ENCODE measurements around the gene CTAGE9. TPM values are rescaled to one million over a fixed set of nuclear protein-coding genes. Genes with fewer than 3 reads are reported as not detected.
A peak's percentile ranks its signal among the peaks of the same experiment; 100 is the strongest.
"Not testable (repeated sequence)": the region's sequence is repeated elsewhere in the genome, so short reads cannot be mapped to it uniquely, and the experiment has no call there.

Gene CTAGE9, protein sequence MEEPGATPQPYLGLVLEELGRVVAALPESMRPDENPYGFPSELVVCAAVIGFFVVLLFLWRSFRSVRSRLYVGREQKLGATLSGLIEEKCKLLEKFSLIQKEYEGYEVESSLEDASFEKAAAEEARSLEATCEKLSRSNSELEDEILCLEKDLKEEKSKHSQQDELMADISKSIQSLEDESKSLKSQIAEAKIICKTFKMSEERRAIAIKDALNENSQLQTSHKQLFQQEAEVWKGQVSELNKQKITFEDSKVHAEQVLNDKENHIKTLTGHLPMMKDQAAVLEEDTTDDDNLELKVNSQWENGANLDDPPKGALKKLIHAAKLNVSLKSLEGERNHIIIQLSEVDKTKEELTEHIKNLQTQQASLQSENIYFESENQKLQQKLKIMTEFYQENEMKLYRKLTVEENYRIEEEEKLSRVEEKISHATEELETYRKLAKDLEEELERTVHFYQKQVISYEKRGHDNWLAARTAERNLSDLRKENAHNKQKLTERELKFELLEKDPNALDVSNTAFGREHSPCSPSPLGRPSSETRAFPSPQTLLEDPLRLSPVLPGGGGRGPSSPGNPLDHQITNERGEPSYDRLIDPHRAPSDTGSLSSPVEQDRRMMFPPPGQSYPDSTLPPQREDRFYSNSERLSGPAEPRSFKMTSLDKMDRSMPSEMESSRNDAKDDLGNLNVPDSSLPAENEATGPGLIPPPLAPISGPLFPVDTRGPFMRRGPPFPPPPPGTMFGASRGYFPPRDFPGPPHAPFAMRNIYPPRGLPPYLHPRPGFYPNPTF
- total RNA-seq: not detected

DNA sequence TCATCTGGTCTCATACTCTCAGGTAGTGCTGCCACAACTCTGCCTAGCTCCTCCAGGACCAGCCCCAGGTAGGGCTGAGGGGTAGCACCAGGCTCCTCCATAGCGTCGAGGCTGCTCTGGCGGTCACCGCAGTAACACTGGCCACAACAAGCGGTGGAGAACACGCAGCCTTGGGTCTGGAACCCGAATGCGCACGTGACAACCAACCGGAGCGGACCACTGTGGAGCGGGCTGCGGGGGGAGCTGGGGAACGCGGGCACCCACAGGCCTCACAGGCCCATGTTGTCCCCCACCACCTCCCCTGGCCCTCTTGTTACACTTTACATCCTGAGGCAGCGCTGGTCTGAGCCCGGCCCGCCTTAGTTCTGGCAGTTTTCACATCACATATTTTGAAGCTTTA is at the start of gene CTAGE9:
Gene CTAGE9 (minus strand): TSS at position 101 of the 400 bp plus-strand sequence. CDS start 0 bp downstream, at position 101.
- H3K4me1 ChIP-seq; H3K4me3 ChIP-seq; intact Hi-C loops (cut with DNase I; ENCODE audit: low total_unique reads); H3K27ac ChIP-seq; H3K9me3 ChIP-seq; H3K27me3 ChIP-seq; H3K36me3 ChIP-seq; DNase-seq: not testable (repeated sequence)

DNA sequence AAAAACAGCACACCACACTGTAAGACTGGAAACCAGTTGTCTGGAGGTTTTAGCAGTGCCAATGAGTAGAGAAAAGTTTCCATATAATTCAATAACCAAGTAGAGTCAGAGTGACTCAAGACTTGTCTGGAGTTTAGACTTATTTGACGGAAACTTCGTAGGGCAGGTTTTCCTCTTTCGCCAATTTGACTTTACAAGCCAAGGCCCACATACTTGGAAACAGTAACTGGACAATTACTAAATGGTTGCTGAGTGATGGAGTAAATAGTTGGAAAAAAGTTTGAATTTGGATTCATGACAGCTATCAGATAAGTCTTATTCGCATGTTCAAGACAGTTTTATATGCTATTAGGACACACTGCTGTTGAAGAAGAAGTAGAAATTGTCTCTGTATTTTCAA is 48.1 kb upstream of the CTAGE9 start:
- Histone ChIP-seq H3K27me3 (no peaks in the 10 kb centered on the region), H3K4me3 (no peak overlapping the region), H3K4me1 (no peaks in the 10 kb centered on the region), H3K9me3 (no peaks in the 10 kb centered on the region), H3K36me3 (no peaks in the 10 kb centered on the region), H3K27ac (peak overlapping the region; percentile 1 to 18)
- peak in 1 of 2 donors; percentile 34 for DNase-seq
- TF ChIP-seq CTCF (IDR thresholded peaks at IDR 0.05): no peak
- no peak for TF ChIP-seq POLR2A (IDR thresholded peaks at IDR 0.05)
- intact Hi-C loops (cut with DNase I; ENCODE audit: low total_unique reads): no loop called here

DNA sequence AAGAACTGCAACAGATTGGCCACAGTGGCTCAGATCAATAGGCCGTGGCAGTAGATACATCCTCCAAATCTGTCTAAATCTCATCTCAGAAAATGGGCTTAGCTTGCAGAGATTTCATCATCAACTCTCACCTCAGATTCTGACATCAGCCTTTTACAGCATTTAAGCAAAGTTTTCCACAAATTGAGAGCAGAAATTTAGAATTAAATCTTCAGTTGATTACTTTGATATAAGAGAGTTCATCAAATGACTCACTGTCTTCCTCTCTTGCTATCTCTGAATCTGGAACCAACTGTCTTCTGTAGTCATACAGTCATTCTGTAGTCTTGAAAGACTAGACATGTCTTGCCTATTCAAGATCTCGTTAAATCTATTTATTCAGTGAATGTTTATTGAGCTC is 45.2 kb upstream of the CTAGE9 start:
- no peak for DNase-seq
- H3K27me3 ChIP-seq: no peaks in the 10 kb centered on the region
- TF ChIP-seq CTCF (IDR thresholded peaks at IDR 0.05) (no peak), POLR2A (IDR thresholded peaks at IDR 0.05) (no peak)
- no peaks in the 10 kb centered on the region for H3K9me3 ChIP-seq
- no peaks in the 10 kb centered on the region for H3K4me1 ChIP-seq
- no peak overlapping the region for H3K27ac ChIP-seq
- no peaks in the 10 kb centered on the region for H3K36me3 ChIP-seq
- no peak overlapping the region for H3K4me3 ChIP-seq
- intact Hi-C loops (cut with DNase I; ENCODE audit: low total_unique reads): no loop called here

DNA sequence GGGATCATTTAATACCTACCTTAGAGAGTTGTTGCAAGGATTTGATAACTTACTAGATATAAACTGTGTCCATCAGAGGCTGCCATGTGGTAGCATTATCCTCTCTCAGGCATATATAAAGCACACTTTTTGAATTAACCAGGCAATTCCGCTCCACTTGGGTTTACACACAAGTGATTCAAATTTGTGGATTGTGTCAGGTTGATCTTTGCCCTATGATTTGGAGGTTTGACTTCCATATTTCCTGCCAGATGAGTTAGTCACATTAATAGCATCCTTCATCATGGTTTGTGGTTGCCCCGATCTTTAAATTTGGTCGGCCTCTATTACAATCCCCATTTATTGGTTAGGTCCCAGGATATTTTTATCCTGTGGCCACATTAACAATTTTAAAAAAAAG is 44.8 kb upstream of the CTAGE9 start:
- H3K9me3 ChIP-seq: no peaks in the 10 kb centered on the region
- H3K36me3 ChIP-seq: no peaks in the 10 kb centered on the region
- no peak overlapping the region for H3K27ac ChIP-seq
- no peak overlapping the region for H3K4me3 ChIP-seq
- TF ChIP-seq POLR2A (IDR thresholded peaks at IDR 0.05): no peak
- TF ChIP-seq CTCF (IDR thresholded peaks at IDR 0.05): no peak
- no peak for DNase-seq
- intact Hi-C loops (cut with DNase I; ENCODE audit: low total_unique reads): no loop called here
- H3K4me1 ChIP-seq: no peaks in the 10 kb centered on the region
- no peaks in the 10 kb centered on the region for H3K27me3 ChIP-seq

DNA sequence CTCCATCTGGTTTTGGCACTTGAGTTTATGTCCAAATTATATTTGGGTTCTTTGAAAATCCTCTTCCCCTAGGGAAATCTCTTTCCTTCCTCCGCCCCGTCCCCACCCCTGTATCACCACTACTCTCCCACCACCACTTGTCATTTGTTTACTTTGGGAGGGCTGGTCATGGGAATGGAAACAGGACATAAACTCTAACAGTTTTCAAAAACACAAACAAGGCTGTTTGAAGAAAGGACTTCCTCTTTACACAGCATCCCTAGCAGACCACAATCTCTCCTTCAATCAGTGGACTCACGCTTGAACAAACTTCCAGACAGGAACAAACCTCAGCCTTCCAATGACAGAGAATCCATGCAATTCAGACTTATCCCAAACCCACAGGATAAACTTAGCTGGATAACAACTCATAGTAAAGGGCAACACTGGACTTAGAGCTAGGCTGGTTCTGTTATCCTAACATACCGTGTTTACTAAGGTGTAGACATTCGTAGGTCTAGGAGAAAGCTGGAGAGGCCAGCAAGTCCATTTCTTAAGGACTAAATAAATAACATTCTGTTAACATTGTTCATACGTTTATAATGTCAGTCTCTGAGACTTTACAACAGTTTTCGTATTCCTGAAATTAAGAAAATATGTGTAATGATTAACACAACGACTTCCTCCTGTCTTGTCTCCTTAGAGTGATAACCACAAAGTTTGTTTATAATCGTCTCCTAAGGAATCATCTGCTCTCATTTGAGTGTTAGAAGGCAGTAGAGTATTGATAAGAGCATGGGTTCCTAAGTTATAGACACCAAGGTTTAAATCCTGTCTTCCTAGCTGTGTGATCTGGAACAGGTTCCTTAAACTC is 44.1 kb upstream of the CTAGE9 start:
- intact Hi-C loops (cut with DNase I; ENCODE audit: low total_unique reads): no loop called here
- H3K27me3 ChIP-seq: no peaks in the 10 kb centered on the region
- TF ChIP-seq POLR2A (IDR thresholded peaks at IDR 0.05) (no peak), CTCF (IDR thresholded peaks at IDR 0.05) (no peak)
- no peak for DNase-seq
- no peaks in the 10 kb centered on the region for H3K36me3 ChIP-seq
- no peak overlapping the region for H3K27ac ChIP-seq
- no peak overlapping the region for H3K4me3 ChIP-seq
- no peaks in the 10 kb centered on the region for H3K9me3 ChIP-seq
- H3K4me1 ChIP-seq: no peaks in the 10 kb centered on the region
